Measurements from ENCODE around the gene SERPINH1.

The SERPINH1 gene

GRCh38 chr11:75601494-75601893 lies 39.4 kb downstream of the SERPINH1 start:
- DNase-seq (ENCODE audit: low spot score), result no peak
- no peak for TF ChIP-seq CTCF (IDR thresholded peaks at IDR 0.05; ENCODE audit: extremely low read depth, missing control alignments)

- no peak for TF ChIP-seq CTCF (IDR thresholded peaks at IDR 0.05; ENCODE audit: extremely low read depth, missing control alignments)
- DNase-seq (ENCODE audit: low spot score), result no peak
Measured at GRCh38 chr11:75602951-75603350, 40.9 kb downstream of the SERPINH1 start.

DNA sequence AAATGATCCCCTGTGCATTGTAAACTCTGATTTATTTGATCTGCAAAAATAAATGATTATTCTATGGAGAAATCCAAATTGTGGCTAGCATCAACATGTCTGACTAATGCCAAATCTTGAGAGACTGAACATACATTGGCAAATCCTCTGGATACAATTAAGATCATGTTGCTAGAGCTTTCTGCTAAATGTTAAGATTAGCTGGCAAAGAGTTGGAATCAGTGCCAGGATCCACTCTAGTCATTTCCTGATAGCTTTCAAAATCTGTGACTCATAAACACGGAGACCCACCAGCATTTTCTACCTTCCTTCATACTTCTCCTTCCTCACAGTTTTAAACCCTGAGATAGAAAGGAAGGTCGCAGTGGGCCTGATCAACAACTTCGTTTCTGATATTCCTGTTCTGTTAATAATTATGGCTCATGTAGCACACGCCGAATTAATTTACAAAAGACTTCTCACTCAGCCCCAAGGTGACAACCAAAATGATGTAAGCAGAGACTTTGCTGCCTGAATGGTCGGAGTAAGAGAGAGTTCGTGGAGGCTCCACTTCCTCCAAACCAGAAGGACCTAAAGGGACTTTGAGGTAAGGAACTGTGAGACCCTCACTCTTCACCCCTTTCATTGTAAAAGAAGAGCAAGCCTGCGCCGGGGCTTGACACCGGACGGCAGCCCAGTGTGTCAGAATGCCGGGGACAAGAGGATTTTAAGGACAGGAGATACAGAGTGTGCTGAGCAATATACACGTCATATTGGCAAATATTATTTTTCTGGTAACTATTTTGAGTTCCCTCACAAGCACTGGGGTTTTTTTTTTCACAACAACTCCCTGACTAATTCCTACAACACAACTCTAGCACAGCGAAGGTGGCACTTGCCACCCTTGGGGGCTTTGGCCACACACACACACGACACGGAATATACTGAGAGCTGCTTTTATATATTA lies 42.0 kb downstream of the SERPINH1 start:
- TF ChIP-seq CTCF (IDR thresholded peaks at IDR 0.05; ENCODE audit: extremely low read depth, missing control alignments), result no peak
- no peak for DNase-seq (ENCODE audit: low spot score)

- no peak for DNase-seq (ENCODE audit: low spot score)
- no peak for TF ChIP-seq CTCF (IDR thresholded peaks at IDR 0.05; ENCODE audit: extremely low read depth, missing control alignments)
Measured at GRCh38 chr11:75606099-75606498, 44.0 kb downstream of the SERPINH1 start.

DNA sequence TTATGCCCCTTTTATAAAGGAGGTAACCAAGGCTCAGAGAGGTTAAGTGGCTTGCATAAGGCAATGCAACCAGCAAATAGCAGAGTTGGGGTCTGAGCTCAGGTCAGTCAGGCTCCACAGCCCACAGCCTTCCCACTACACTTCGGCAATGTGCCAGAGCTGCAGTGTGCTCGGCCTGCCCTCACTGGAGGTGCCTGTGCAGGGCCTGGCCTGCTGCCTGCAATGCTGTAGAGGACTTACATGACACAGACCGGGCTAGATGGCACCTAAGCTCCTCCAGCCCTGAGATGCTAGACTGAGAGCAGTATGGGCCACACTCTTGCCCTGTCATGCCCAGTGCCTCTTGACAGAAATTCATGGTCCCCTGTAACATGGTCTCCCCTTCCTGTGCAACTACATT lies 49.8 kb downstream of the SERPINH1 start:
- DNase-seq (ENCODE audit: low spot score), result no peak
- TF ChIP-seq CTCF (IDR thresholded peaks at IDR 0.05; ENCODE audit: extremely low read depth, missing control alignments), result no peak

GRCh38 chr11:75615751-75616150 lies 53.7 kb downstream of the SERPINH1 start:
- DNase-seq (ENCODE audit: low spot score), result no peak
- TF ChIP-seq CTCF (IDR thresholded peaks at IDR 0.05; ENCODE audit: extremely low read depth, missing control alignments), result no peak

DNA sequence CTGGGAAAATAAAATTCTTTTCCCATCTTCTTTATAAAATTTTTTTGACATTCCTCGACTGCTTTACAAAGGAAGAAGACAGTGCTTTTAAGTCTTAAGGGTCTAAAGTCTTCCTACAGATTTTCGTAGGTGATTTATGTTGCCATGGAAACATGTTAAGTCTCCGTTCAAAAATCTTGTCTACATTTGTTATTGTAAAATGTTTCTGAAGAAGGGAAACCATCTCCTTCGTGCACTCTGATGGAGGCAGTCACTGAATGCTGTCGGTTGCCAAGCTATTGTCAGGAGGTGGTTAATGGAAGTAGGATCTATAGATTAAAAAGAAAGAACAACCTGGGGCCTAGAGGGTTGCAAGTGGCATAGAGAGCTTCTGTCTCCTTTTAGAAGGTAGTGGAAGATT lies 54.2 kb downstream of the SERPINH1 start:
- DNase-seq (ENCODE audit: low spot score), result no peak
- no peak for TF ChIP-seq CTCF (IDR thresholded peaks at IDR 0.05; ENCODE audit: extremely low read depth, missing control alignments)

Data from GM20000 (cell line).